ENCODE measurements around the gene RIT2. TPM values are rescaled to one million over a fixed set of nuclear protein-coding genes. Genes with fewer than 3 reads are reported as not detected.

RIT2 gene
- total RNA-seq, 1 donor from 2014 or later: not detected

DNA sequence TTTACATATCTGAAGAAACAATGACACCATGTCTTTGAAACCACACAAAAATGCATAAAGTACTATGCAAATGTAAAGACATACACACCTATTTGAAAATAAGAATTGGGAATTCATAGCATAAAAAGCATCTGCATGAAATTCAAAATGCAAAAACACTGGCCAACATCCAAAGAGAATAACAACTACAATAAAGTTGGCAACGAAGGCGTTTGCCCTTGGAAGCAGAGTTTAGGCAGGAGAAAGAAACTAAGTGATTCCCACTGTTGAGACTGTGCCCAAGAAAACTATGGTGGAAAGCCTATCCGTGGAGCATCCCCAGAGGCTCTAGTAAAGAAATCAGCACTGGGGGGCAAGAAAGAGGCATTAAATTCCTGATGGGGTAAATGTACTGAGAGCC is 292.8 kb downstream of the RIT2 start:
- Mint-ChIP-seq H3K27me3 (no peaks in the 10 kb centered on the region), H3K4me1 (no peaks in the 10 kb centered on the region), H3K27ac (no peak overlapping the region), H3K4me3 (no peak overlapping the region), H3K36me3 (ENCODE audit: low read depth) (no peaks in the 10 kb centered on the region), H3K9me3 (peaks cover 4% of the 10 kb centered on the region)
- DNase-seq (no peak), ATAC-seq (ENCODE audit: low read depth) (no peak)
- intact Hi-C loops (cut with micrococcal nuclease): no loop called here
- no peak for TF ChIP-seq CTCF (IDR thresholded peaks at IDR 0.05)
- CTCF ChIA-PET: no interaction called here
- POLR2A ChIA-PET: no interaction called here

- CTCF ChIA-PET: no interaction called here
- no peaks in the 10 kb centered on the region for H3K36me3 Mint-ChIP-seq (ENCODE audit: low read depth)
- no peaks in the 10 kb centered on the region for H3K27me3 Mint-ChIP-seq
- POLR2A ChIA-PET: no interaction called here
- H3K4me3 Mint-ChIP-seq: no peak overlapping the region
- H3K27ac Mint-ChIP-seq: no peak overlapping the region
- no peaks in the 10 kb centered on the region for H3K4me1 Mint-ChIP-seq
- intact Hi-C loops (cut with micrococcal nuclease): no loop called here
- no peak for DNase-seq
- no peak for TF ChIP-seq CTCF (IDR thresholded peaks at IDR 0.05)
- ATAC-seq (ENCODE audit: low read depth): no peak
- peaks cover 4% of the 10 kb centered on the region for H3K9me3 Mint-ChIP-seq
Observed at GRCh38 chr18:42821492-42821891, 294.0 kb downstream of the RIT2 start.

- intact Hi-C loops (cut with micrococcal nuclease): no loop called here
Observed at GRCh38 chr18:42814618-42815017, 300.9 kb downstream of the RIT2 start.

DNA sequence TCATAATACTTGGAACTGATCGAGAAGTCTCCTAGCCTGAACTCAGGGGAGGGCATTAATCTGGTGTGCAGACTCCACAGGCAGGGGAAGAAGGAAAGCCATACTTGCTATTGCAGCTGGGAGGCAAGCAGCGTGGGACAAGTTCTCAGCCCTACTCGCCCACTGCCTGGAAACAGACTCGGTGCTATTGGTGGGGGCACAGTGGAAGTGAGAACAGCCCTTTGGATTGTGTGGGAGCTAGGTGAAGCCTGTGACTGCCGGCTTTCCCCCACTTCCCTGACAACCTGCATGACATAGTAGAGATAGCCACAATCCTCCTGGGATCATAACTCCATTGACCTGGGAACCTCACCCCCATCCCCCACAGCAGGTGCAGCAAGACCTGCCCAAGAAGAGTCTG is 301.3 kb downstream of the RIT2 start:
- H3K36me3 Mint-ChIP-seq (ENCODE audit: low read depth): no peaks in the 10 kb centered on the region
- ATAC-seq (ENCODE audit: low read depth) (no peak), DNase-seq (no peak)
- CTCF ChIA-PET: no interaction called here
- no peaks in the 10 kb centered on the region for H3K4me1 Mint-ChIP-seq
- intact Hi-C loops (cut with micrococcal nuclease): no loop called here
- peaks cover 2% of the 10 kb centered on the region for H3K9me3 Mint-ChIP-seq
- TF ChIP-seq CTCF (IDR thresholded peaks at IDR 0.05): no peak
- H3K27me3 Mint-ChIP-seq: no peaks in the 10 kb centered on the region
- POLR2A ChIA-PET: no interaction called here
- no peak overlapping the region for H3K4me3 Mint-ChIP-seq
- no peak overlapping the region for H3K27ac Mint-ChIP-seq

More at GRCh38 chr18:42814618-42815017, 300.9 kb downstream of the RIT2 start:
- Mint-ChIP-seq H3K36me3 (ENCODE audit: low read depth) (no peaks in the 10 kb centered on the region), H3K27ac (no peak overlapping the region), H3K4me3 (no peak overlapping the region), H3K4me1 (no peaks in the 10 kb centered on the region), H3K27me3 (no peaks in the 10 kb centered on the region), H3K9me3 (peaks cover 2% of the 10 kb centered on the region)
- TF ChIP-seq CTCF (IDR thresholded peaks at IDR 0.05): no peak
- ChIA-PET CTCF (no interaction called here), POLR2A (no interaction called here)
- no peak for ATAC-seq (ENCODE audit: low read depth)
- no peak for DNase-seq

DNA sequence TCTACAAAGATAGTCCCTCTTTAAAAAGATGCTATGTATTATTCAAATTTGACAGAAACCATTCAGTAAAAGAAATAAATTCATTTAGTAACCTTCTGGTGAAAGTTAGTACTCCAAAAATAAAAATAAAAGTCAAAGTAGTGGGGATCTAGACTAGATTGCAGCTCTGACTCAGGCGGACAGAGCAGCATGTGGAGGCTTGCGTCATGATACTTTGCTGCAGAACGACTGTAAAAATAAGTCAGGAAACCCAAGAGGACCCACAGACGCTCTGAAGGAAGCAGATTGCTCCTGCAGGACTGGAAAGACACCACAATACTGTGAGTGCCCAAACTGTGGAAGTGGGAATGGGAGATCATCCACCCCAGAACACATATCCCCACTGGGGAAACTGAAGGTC is 301.9 kb downstream of the RIT2 start:
- DNase-seq (no peak), ATAC-seq (ENCODE audit: low read depth) (no peak)
- H3K4me1 Mint-ChIP-seq: no peaks in the 10 kb centered on the region
- no peak overlapping the region for H3K27ac Mint-ChIP-seq
- H3K27me3 Mint-ChIP-seq: no peaks in the 10 kb centered on the region
- ChIA-PET CTCF (no interaction called here), POLR2A (no interaction called here)
- no peak for TF ChIP-seq CTCF (IDR thresholded peaks at IDR 0.05)
- no peak overlapping the region for H3K4me3 Mint-ChIP-seq
- H3K36me3 Mint-ChIP-seq (ENCODE audit: low read depth): no peaks in the 10 kb centered on the region
- intact Hi-C loops (cut with micrococcal nuclease): no loop called here
- H3K9me3 Mint-ChIP-seq: peaks cover 2% of the 10 kb centered on the region

All from activated B cell treated with CpG ODN at 0.5 μM for 24 hours (primary cell).